Activated CD8-positive, alpha-beta T cell treated with anti-CD3 and anti-CD28 coated beads for 36 hours (primary cell): ENCODE results near the gene C2orf92. TPM values are rescaled to one million over a fixed set of nuclear protein-coding genes. Genes with fewer than 3 reads are reported as not detected.
A peak's percentile ranks its signal among the peaks of the same experiment; 100 is the strongest.

Experiments
- ATAC-seq: fragments of 200-7000 bp; cut with Tn5 transposase; one replicate; pipeline ENCODE4 v1.10.0; 2021; ENCODE audit warnings: mild to moderate bottlenecking, moderate library complexity
- CTCF ChIA-PET: fragments of 350-600 bp; sonication (Branson Sonifier 250); formaldehyde crosslinking; loops from one replicate; lab custom pipeline; 2021; ENCODE audit warnings: antibody characterized with exemption; lab: Charles Lee
- POLR2A ChIA-PET: fragments of 350-600 bp; sonication (Branson Sonifier 250); formaldehyde crosslinking; loops from one replicate; lab custom pipeline; 2021; ENCODE audit warnings: antibody characterized with exemption; lab: Charles Lee
- DNase-seq: peaks from one replicate; pipeline ENCODE4 v3.0.0-alpha.2; 2020
- H3K27ac Mint-ChIP-seq: one replicate; pipeline ENCODE4 v1.8.0; 2021; ENCODE audit warnings: mild to moderate bottlenecking, mixed read lengths
- H3K27me3 Mint-ChIP-seq: one replicate; pipeline ENCODE4 v1.8.0; 2021; ENCODE audit warnings: mixed read lengths
- H3K36me3 Mint-ChIP-seq: one replicate; pipeline ENCODE4 v1.8.0; 2021; ENCODE audit warnings: low read depth, mixed read lengths
- H3K4me1 Mint-ChIP-seq: one replicate; pipeline ENCODE4 v1.8.0; 2021; ENCODE audit warnings: low read depth, mixed read lengths
- H3K4me3 Mint-ChIP-seq: one replicate; pipeline ENCODE4 v1.8.0; 2021; ENCODE audit warnings: mild to moderate bottlenecking, moderate library complexity, mixed read lengths
- H3K9me3 Mint-ChIP-seq: one replicate; pipeline ENCODE4 v1.8.0; 2021; ENCODE audit warnings: mixed read lengths
- intact Hi-C: fragments of 100-400 bp; cut with micrococcal nuclease; formaldehyde crosslinking; loops from one replicate; pipeline ENCODE4 v1.10.0; 2022
- total RNA-seq, 2 experiments: library from RNA; stranded (reverse); gene quantifications; one replicate each; pipeline ENCODE4 v1.2.3, GENCODE V29; 2021
- TF ChIP-seq, protein P1 (sequence below): fragments of 200-600 bp; IDR thresholded peaks from one replicate; pipeline ENCODE4 v1.8.0; 2022; ENCODE audit warnings: antibody characterized with exemption, mild to moderate bottlenecking

Gene C2orf92
- total RNA-seq, 2 experiments from 2014 or later, result 6.8 to 11.7 TPM

DNA sequence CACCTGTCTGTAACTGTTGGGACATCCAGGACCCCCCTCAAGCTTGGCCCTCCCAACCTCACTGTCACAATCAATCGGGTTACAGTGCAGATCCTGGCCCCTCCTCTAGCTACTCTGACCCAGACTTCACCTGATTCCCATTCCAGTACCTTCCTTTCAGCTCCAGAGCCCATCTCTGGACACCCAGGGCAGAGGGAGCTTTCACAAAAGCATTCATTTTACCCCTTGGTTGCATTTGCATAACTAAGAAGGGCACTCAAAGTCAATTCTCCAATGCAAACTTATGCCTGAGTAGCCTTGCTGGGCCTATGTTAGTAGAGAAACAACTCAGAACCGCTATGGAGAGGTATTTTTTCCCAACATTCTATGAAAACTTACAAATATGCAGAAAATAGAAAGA is 51.2 kb downstream of the C2orf92 start:
- DNase-seq, result no peak
- CTCF ChIA-PET, result interaction anchor here (0.8 to 14.1 kb wide), 3 partner anchors 20 to 23 kb away, joined by 3 to 167 read pairs (median 6); no protein-coding TSS in a partner anchor
- H3K27ac Mint-ChIP-seq, result peak overlapping the region; percentile 84
- H3K4me3 Mint-ChIP-seq, result peak overlapping the region; percentile 16
- H3K4me1 Mint-ChIP-seq, result peaks cover 73% of the 10 kb centered on the region
- ATAC-seq, result no peak
- TF ChIP-seq, protein P1, sequence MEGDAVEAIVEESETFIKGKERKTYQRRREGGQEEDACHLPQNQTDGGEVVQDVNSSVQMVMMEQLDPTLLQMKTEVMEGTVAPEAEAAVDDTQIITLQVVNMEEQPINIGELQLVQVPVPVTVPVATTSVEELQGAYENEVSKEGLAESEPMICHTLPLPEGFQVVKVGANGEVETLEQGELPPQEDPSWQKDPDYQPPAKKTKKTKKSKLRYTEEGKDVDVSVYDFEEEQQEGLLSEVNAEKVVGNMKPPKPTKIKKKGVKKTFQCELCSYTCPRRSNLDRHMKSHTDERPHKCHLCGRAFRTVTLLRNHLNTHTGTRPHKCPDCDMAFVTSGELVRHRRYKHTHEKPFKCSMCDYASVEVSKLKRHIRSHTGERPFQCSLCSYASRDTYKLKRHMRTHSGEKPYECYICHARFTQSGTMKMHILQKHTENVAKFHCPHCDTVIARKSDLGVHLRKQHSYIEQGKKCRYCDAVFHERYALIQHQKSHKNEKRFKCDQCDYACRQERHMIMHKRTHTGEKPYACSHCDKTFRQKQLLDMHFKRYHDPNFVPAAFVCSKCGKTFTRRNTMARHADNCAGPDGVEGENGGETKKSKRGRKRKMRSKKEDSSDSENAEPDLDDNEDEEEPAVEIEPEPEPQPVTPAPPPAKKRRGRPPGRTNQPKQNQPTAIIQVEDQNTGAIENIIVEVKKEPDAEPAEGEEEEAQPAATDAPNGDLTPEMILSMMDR, result no peak
- intact Hi-C loops, result no loop called here
- H3K9me3 Mint-ChIP-seq, result no peaks in the 10 kb centered on the region
- H3K27me3 Mint-ChIP-seq, result no peaks in the 10 kb centered on the region
- peaks cover 83% of the 10 kb centered on the region for H3K36me3 Mint-ChIP-seq
- POLR2A ChIA-PET, result interaction anchor here (1.2 kb wide), 1 partner anchor 26 kb away, joined by 3 read pairs; no protein-coding TSS in a partner anchor

DNA sequence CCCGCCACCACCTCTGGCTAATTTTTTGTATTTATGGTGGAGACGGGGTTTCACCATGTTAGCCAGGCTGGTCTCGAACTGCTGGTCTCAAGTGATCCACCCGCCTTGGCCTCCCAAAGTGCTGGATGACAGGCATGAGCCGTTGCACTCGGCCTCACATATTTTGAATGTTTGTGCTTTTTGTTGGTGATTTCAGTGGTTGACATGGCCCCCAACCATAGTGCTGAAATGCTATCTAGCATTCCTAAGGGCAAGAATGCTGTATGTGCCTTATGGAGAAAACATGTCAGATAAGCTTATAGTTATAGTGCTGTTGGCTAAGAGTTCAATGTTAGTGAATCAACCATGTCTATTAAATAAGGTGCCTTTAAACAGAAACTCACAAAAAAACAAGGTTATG is 52.7 kb downstream of the C2orf92 start:
- H3K9me3 Mint-ChIP-seq, result peaks cover 3% of the 10 kb centered on the region
- TF ChIP-seq, protein P1, result no peak

DNA sequence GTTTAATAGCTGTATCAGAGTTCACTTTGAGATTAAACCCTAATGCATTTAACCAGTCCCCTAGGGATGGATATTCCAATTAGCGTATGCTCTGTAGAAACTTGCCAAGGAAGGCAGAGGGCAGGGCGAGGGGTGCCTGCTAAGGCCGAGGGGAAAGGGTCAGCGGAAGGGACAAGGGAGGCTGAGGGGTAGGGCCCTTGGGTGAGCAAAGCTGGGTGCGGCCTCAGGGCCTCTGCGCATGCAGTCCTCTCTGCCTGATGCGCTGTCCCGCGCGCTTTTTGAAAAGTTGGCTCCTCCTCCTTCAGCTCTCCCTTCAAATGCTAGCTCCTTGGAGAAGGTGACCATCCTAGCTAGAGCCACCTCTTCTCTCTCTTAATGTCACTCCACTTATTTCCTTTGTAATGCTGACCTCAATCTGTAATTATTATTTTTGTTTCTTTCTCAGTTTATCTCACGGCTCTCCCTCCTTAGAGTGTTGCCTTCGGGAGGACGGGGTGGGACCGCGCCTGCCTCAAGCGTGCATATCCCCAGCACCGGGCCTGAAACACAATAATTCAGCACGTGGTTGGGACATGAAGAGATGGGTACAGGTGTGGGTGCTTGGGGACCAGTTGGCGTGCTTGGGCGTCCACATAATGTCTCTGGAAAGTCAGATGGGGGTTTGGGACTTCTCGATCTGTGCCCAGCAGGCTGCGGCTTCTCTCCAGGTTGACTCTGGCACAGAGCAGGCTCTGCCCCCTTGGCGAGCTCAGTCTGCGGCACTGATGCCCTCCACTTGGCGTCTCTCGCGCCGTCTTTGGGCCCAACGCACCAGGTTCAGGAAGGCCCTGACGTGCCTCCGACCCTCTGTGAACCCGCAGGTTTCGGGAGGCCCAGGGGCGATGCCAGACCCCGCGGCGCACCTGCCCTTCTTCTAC is 53.9 kb downstream of the C2orf92 start:
- Mint-ChIP-seq H3K9me3 (peaks cover 4% of the 10 kb centered on the region), H3K4me1 (peaks cover 85% of the 10 kb centered on the region), H3K27ac (peak overlapping the region; percentile 68), H3K4me3 (no peak overlapping the region), H3K27me3 (no peaks in the 10 kb centered on the region), H3K36me3 (peaks cover 84% of the 10 kb centered on the region)
- CTCF ChIA-PET, result interaction anchor here (14.1 kb wide), 1 partner anchor 21 kb away, joined by 167 read pairs; no protein-coding TSS in a partner anchor
- intact Hi-C loops, result no loop called here
- no peak for DNase-seq
- POLR2A ChIA-PET, result interaction anchor here (0.9 to 6.3 kb wide), 4 partner anchors 9 to 401 kb away, joined by 3 to 56 read pairs (median 5); partner anchors contain the start of gene ZAP70
- no peak for ATAC-seq
- TF ChIP-seq, protein P1, result no peak

More for the DNA sequence above, 52.7 kb downstream of the C2orf92 start:
- POLR2A ChIA-PET, result interaction anchor here (0.7 to 1.5 kb wide), 2 partner anchors 9 to 985 kb away, joined by 3 to 7 read pairs; partner anchors contain the start of gene ZAP70
- Mint-ChIP-seq H3K27me3 (no peaks in the 10 kb centered on the region), H3K27ac (peak overlapping the region; percentile 58), H3K4me1 (peaks cover 76% of the 10 kb centered on the region), H3K36me3 (peaks cover 84% of the 10 kb centered on the region), H3K4me3 (no peak overlapping the region)
- CTCF ChIA-PET, result interaction anchor here (0.9 to 14.1 kb wide), 2 partner anchors 22 to 132 kb away, joined by 4 to 167 read pairs; no protein-coding TSS in a partner anchor
- no peak for DNase-seq
- intact Hi-C loops, result no loop called here
- no peak for ATAC-seq

DNA sequence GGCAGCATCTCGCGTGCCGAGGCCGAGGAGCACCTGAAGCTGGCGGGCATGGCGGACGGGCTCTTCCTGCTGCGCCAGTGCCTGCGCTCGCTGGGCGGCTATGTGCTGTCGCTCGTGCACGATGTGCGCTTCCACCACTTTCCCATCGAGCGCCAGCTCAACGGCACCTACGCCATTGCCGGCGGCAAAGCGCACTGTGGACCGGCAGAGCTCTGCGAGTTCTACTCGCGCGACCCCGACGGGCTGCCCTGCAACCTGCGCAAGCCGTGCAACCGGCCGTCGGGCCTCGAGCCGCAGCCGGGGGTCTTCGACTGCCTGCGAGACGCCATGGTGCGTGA is 54.5 kb downstream of the C2orf92 start:
- peaks cover 84% of the 10 kb centered on the region for H3K4me1 Mint-ChIP-seq
- peaks cover 6% of the 10 kb centered on the region for H3K9me3 Mint-ChIP-seq
- no peak overlapping the region for H3K27ac Mint-ChIP-seq
- intact Hi-C loops, result no loop called here
- TF ChIP-seq, protein P1, result no peak
- ChIA-PET CTCF (interaction anchor here (14.1 kb wide), 1 partner anchor 20 kb away, joined by 167 read pairs; no protein-coding TSS in a partner anchor), POLR2A (interaction anchor here (0.9 to 6.3 kb wide), 4 partner anchors 10 to 400 kb away, joined by 3 to 56 read pairs (median 5); partner anchors contain the start of gene ZAP70)
- H3K27me3 Mint-ChIP-seq, result no peaks in the 10 kb centered on the region
- no peak overlapping the region for H3K4me3 Mint-ChIP-seq
- no peak for DNase-seq
- H3K36me3 Mint-ChIP-seq, result peaks cover 84% of the 10 kb centered on the region
- ATAC-seq, result no peak
